ENCODE results near the gene ITGB3BP. TPM values are rescaled to one million over a fixed set of nuclear protein-coding genes. Genes with fewer than 3 reads are reported as not detected.

Gene ITGB3BP
- total and polyA plus RNA-seq, 4 donors = 7.2 to 23.8 (median 20.6) TPM

GRCh38 chr1:63548877-63549276 is 25.9 kb upstream of the ITGB3BP start:
- ATAC-seq (ENCODE audit: low FRiP score) (no peak), DNase-seq (no peak)
- intact Hi-C loops (cut with DNase I) = loop anchor here in 1 of 2 donors (10.0 kb wide), 1 partner anchor 704 kb away; no protein-coding TSS in a partner anchor
- no peaks in the 10 kb centered on the region for H3K4me1 ChIP-seq (ENCODE audit: control insufficient read depth in 1 of 2, insufficient read depth in 2 of 2, low read length in 2 of 2)
- no peaks in the 10 kb centered on the region for H3K9me3 ChIP-seq (ENCODE audit: control insufficient read depth, low read length)
- no peak overlapping the region for H3K4me3 ChIP-seq (ENCODE audit: low read length in 2 of 2)
- H3K36me3 ChIP-seq (ENCODE audit: control insufficient read depth in 1 of 2, insufficient read depth in 2 of 2, low read length in 1 of 2) = no peaks in the 10 kb centered on the region
- H3K27ac ChIP-seq (ENCODE audit: low read depth in 1 of 2, low read length in 2 of 2) = no peak overlapping the region
- 95% methylated on average over 13 of the region's 13 CpGs for WGBS, 2 donors
- H3K27me3 ChIP-seq (ENCODE audit: control insufficient read depth in 1 of 2, insufficient read depth in 2 of 2, low read length in 1 of 2) = no peaks in the 10 kb centered on the region

- Histone ChIP-seq H3K27me3 (ENCODE audit: control insufficient read depth in 1 of 2, insufficient read depth in 2 of 2, low read length in 1 of 2) (no peaks in the 10 kb centered on the region), H3K9me3 (ENCODE audit: control insufficient read depth, low read length) (no peaks in the 10 kb centered on the region), H3K27ac (ENCODE audit: low read depth in 1 of 2, low read length in 2 of 2) (no peak overlapping the region), H3K4me3 (ENCODE audit: low read length in 2 of 2) (no peak overlapping the region), H3K4me1 (ENCODE audit: control insufficient read depth in 1 of 2, insufficient read depth in 2 of 2, low read length in 2 of 2) (no peaks in the 10 kb centered on the region), H3K36me3 (ENCODE audit: control insufficient read depth in 1 of 2, insufficient read depth in 2 of 2, low read length in 1 of 2) (no peaks in the 10 kb centered on the region)
- 95 to 96% methylated on average over 2 of the region's 2 CpGs for WGBS, 2 donors
- intact Hi-C loops (cut with DNase I) = loop anchor here in 1 of 2 donors (10.0 kb wide), 1 partner anchor 704 kb away; no protein-coding TSS in a partner anchor
- ATAC-seq (ENCODE audit: low FRiP score) = no peak
- DNase-seq = no peak
Measured at GRCh38 chr1:63548303-63548702, 25.3 kb upstream of the ITGB3BP start.

GRCh38 chr1:63547621-63548294 is 24.7 kb upstream of the ITGB3BP start:
- 68 to 71% methylated on average over 2 of the region's 2 CpGs for WGBS, 2 donors
- ATAC-seq (ENCODE audit: low FRiP score) (peak; percentile 29), DNase-seq (no peak)
- intact Hi-C loops (cut with DNase I) = loop anchor here in 1 of 2 donors (10.0 kb wide), 1 partner anchor 703 kb away; no protein-coding TSS in a partner anchor
- no peaks in the 10 kb centered on the region for H3K27me3 ChIP-seq (ENCODE audit: control insufficient read depth in 1 of 2, insufficient read depth in 2 of 2, low read length in 1 of 2)
- no peak overlapping the region for H3K27ac ChIP-seq (ENCODE audit: low read depth in 1 of 2, low read length in 2 of 2)
- H3K36me3 ChIP-seq (ENCODE audit: control insufficient read depth in 1 of 2, insufficient read depth in 2 of 2, low read length in 1 of 2) = no peaks in the 10 kb centered on the region
- no peak overlapping the region for H3K4me3 ChIP-seq (ENCODE audit: low read length in 2 of 2)
- no peaks in the 10 kb centered on the region for H3K9me3 ChIP-seq (ENCODE audit: control insufficient read depth, low read length)
- no peaks in the 10 kb centered on the region for H3K4me1 ChIP-seq (ENCODE audit: control insufficient read depth in 1 of 2, insufficient read depth in 2 of 2, low read length in 2 of 2)

- intact Hi-C loops (cut with DNase I) = loop anchor here in 1 of 2 donors (10.0 kb wide), 1 partner anchor 701 kb away; no protein-coding TSS in a partner anchor
- H3K36me3 ChIP-seq (ENCODE audit: control insufficient read depth in 1 of 2, insufficient read depth in 2 of 2, low read length in 1 of 2) = no peaks in the 10 kb centered on the region
- no peak overlapping the region for H3K4me3 ChIP-seq (ENCODE audit: low read length in 2 of 2)
- no peak overlapping the region for H3K27ac ChIP-seq (ENCODE audit: low read depth in 1 of 2, low read length in 2 of 2)
- H3K9me3 ChIP-seq (ENCODE audit: control insufficient read depth, low read length) = no peaks in the 10 kb centered on the region
- no peaks in the 10 kb centered on the region for H3K4me1 ChIP-seq (ENCODE audit: control insufficient read depth in 1 of 2, insufficient read depth in 2 of 2, low read length in 2 of 2)
- no peak for DNase-seq
- H3K27me3 ChIP-seq (ENCODE audit: control insufficient read depth in 1 of 2, insufficient read depth in 2 of 2, low read length in 1 of 2) = no peaks in the 10 kb centered on the region
- ATAC-seq (ENCODE audit: low FRiP score) = no peak
Measured at GRCh38 chr1:63545780-63546179, 22.8 kb upstream of the ITGB3BP start.

GRCh38 chr1:63537940-63538339 is 14.9 kb upstream of the ITGB3BP start:
- no peaks in the 10 kb centered on the region for H3K4me1 ChIP-seq (ENCODE audit: control insufficient read depth in 1 of 2, insufficient read depth in 2 of 2, low read length in 2 of 2)
- H3K4me3 ChIP-seq (ENCODE audit: low read length in 2 of 2) = no peak overlapping the region
- 46 to 50% methylated on average over 1 of the region's 1 CpG for WGBS, 2 donors
- H3K36me3 ChIP-seq (ENCODE audit: control insufficient read depth in 1 of 2, insufficient read depth in 2 of 2, low read length in 1 of 2) = no peaks in the 10 kb centered on the region
- no peaks in the 10 kb centered on the region for H3K9me3 ChIP-seq (ENCODE audit: control insufficient read depth, low read length)
- intact Hi-C loops (cut with DNase I) = no loop called here
- no peak for DNase-seq
- no peaks in the 10 kb centered on the region for H3K27me3 ChIP-seq (ENCODE audit: control insufficient read depth in 1 of 2, insufficient read depth in 2 of 2, low read length in 1 of 2)
- ATAC-seq (ENCODE audit: low FRiP score) = no peak
- H3K27ac ChIP-seq (ENCODE audit: low read depth in 1 of 2, low read length in 2 of 2) = no peak overlapping the region

- intact Hi-C loops (cut with DNase I) = no loop called here
- no peaks in the 10 kb centered on the region for H3K27me3 ChIP-seq (ENCODE audit: control insufficient read depth in 1 of 2, insufficient read depth in 2 of 2, low read length in 1 of 2)
- no peak overlapping the region for H3K4me3 ChIP-seq (ENCODE audit: low read length in 2 of 2)
- ATAC-seq (ENCODE audit: low FRiP score) (no peak), DNase-seq (no peak)
- no peak overlapping the region for H3K27ac ChIP-seq (ENCODE audit: low read depth in 1 of 2, low read length in 2 of 2)
- H3K4me1 ChIP-seq (ENCODE audit: control insufficient read depth in 1 of 2, insufficient read depth in 2 of 2, low read length in 2 of 2) = no peaks in the 10 kb centered on the region
- H3K36me3 ChIP-seq (ENCODE audit: control insufficient read depth in 1 of 2, insufficient read depth in 2 of 2, low read length in 1 of 2) = no peaks in the 10 kb centered on the region
- WGBS, 2 donors = 58 to 79% methylated on average over 2 of the region's 2 CpGs
- H3K9me3 ChIP-seq (ENCODE audit: control insufficient read depth, low read length) = no peaks in the 10 kb centered on the region
Measured at GRCh38 chr1:63537006-63537405, 14.0 kb upstream of the ITGB3BP start.

- DNase-seq (no peak), ATAC-seq (ENCODE audit: low FRiP score) (no peak)
- intact Hi-C loops (cut with DNase I) = no loop called here
- Histone ChIP-seq H3K4me1 (ENCODE audit: control insufficient read depth in 1 of 2, insufficient read depth in 2 of 2, low read length in 2 of 2) (no peaks in the 10 kb centered on the region), H3K36me3 (ENCODE audit: control insufficient read depth in 1 of 2, insufficient read depth in 2 of 2, low read length in 1 of 2) (no peaks in the 10 kb centered on the region), H3K27ac (ENCODE audit: low read depth in 1 of 2, low read length in 2 of 2) (no peak overlapping the region), H3K27me3 (ENCODE audit: control insufficient read depth in 1 of 2, insufficient read depth in 2 of 2, low read length in 1 of 2) (no peaks in the 10 kb centered on the region), H3K4me3 (ENCODE audit: low read length in 2 of 2) (no peak overlapping the region), H3K9me3 (ENCODE audit: control insufficient read depth, low read length) (no peaks in the 10 kb centered on the region)
Measured at GRCh38 chr1:63534406-63534805, 11.4 kb upstream of the ITGB3BP start.

GRCh38 chr1:63533931-63534330 is 10.9 kb upstream of the ITGB3BP start:
- WGBS, 2 donors = 90 to 94% methylated on average over 1 of the region's 1 CpG
- no peaks in the 10 kb centered on the region for H3K27me3 ChIP-seq (ENCODE audit: control insufficient read depth in 1 of 2, insufficient read depth in 2 of 2, low read length in 1 of 2)
- no peaks in the 10 kb centered on the region for H3K4me1 ChIP-seq (ENCODE audit: control insufficient read depth in 1 of 2, insufficient read depth in 2 of 2, low read length in 2 of 2)
- no peak overlapping the region for H3K4me3 ChIP-seq (ENCODE audit: low read length in 2 of 2)
- no peaks in the 10 kb centered on the region for H3K36me3 ChIP-seq (ENCODE audit: control insufficient read depth in 1 of 2, insufficient read depth in 2 of 2, low read length in 1 of 2)
- no peak for DNase-seq
- ATAC-seq (ENCODE audit: low FRiP score) = no peak
- intact Hi-C loops (cut with DNase I) = no loop called here
- H3K27ac ChIP-seq (ENCODE audit: low read depth in 1 of 2, low read length in 2 of 2) = no peak overlapping the region
- H3K9me3 ChIP-seq (ENCODE audit: control insufficient read depth, low read length) = no peaks in the 10 kb centered on the region

GRCh38 chr1:63532727-63533126 is 9.7 kb upstream of the ITGB3BP start:
- WGBS, 2 donors = 70 to 73% methylated on average over 1 of the region's 1 CpG
- DNase-seq = no peak
- Histone ChIP-seq H3K4me1 (ENCODE audit: control insufficient read depth in 1 of 2, insufficient read depth in 2 of 2, low read length in 2 of 2) (no peaks in the 10 kb centered on the region), H3K36me3 (ENCODE audit: control insufficient read depth in 1 of 2, insufficient read depth in 2 of 2, low read length in 1 of 2) (no peaks in the 10 kb centered on the region), H3K9me3 (ENCODE audit: control insufficient read depth, low read length) (no peaks in the 10 kb centered on the region), H3K27me3 (ENCODE audit: control insufficient read depth in 1 of 2, insufficient read depth in 2 of 2, low read length in 1 of 2) (no peaks in the 10 kb centered on the region), H3K27ac (ENCODE audit: low read depth in 1 of 2, low read length in 2 of 2) (no peak overlapping the region), H3K4me3 (ENCODE audit: low read length in 2 of 2) (no peak overlapping the region)
- intact Hi-C loops (cut with DNase I) = no loop called here
- no peak for ATAC-seq (ENCODE audit: low FRiP score)

All from aorta (tissue), 5 donors.